Measurements from ENCODE around the gene NSD1. TPM values are rescaled to one million over a fixed set of nuclear protein-coding genes. Genes with fewer than 3 reads are reported as not detected.

The NSD1 gene
- total and polyA plus RNA-seq, 2 of the 4 experiments (the other 2 are of a cell fraction): 7.7 to 31.0 TPM

- CTCF ChIA-PET: no interaction called here
- Histone ChIP-seq H3K4me1 (ENCODE audit: control insufficient read depth, insufficient read depth, low read length) (no peaks in the 10 kb centered on the region), H3K4me2 (ENCODE audit: low read depth, low read length) (no peak overlapping the region), H2AK9ac (replicated peaks; ENCODE audit: low read depth, low read length, poor library complexity) (no peak overlapping the region), H3K27ac (ENCODE audit: insufficient read depth, low read length) (no peak overlapping the region), H2BK15ac (ENCODE audit: low read depth, low read length) (no peak overlapping the region), H3K4ac (ENCODE audit: low read depth, low read length) (no peak overlapping the region), H3K9me1 (ENCODE audit: insufficient read depth, low read length) (no peaks in the 10 kb centered on the region), H4K20me1 (ENCODE audit: insufficient read depth, low read length) (no peaks in the 10 kb centered on the region; the same call in 1 of the 2 replicates), H2BK5ac (ENCODE audit: low read depth, low read length, poor library complexity, severe bottlenecking) (no peak overlapping the region), H3K36me3 (ENCODE audit: control insufficient read depth, insufficient read depth, low read length) (peaks cover 11% of the 10 kb centered on the region), H3K9ac (ENCODE audit: low read depth, low read length) (no peak overlapping the region), H2BK120ac (ENCODE audit: low read depth, low read length) (no peak overlapping the region), H3K27me3 (ENCODE audit: control insufficient read depth, insufficient read depth, low read length) (no peaks in the 10 kb centered on the region), H2BK20ac (ENCODE audit: low read depth, low read length) (no peak overlapping the region), H3K4me3 (ENCODE audit: insufficient read depth, low read depth, low read length) (no peak overlapping the region), H3K79me1 (ENCODE audit: low read depth in 1 of 2, low read length in 2 of 2) (peaks cover 32 to 59% of the 10 kb centered on the region in 2 experiments), H4K8ac (ENCODE audit: low read depth in 2 of 2, low read length in 2 of 2) (no peak overlapping the region), H2AFZ (replicated peaks; ENCODE audit: low read length, poor library complexity) (no peak overlapping the region), H4K5ac (ENCODE audit: low read depth, low read length) (no peak overlapping the region), H2AK5ac (ENCODE audit: low read depth, low read length) (no peak overlapping the region), H3K23ac (ENCODE audit: low read depth, low read length) (no peak overlapping the region), H4K91ac (ENCODE audit: insufficient read depth, low read depth, low read length) (no peak overlapping the region), H3K9me3 (ENCODE audit: control insufficient read depth, insufficient read depth, low read length) (no peaks in the 10 kb centered on the region), H3K56ac (ENCODE audit: extremely low read depth, insufficient read depth, low read length) (no peak overlapping the region), H3K14ac (replicated peaks; ENCODE audit: low read depth, low read length) (no peak overlapping the region), H3K18ac (ENCODE audit: low read depth, low read length) (no peak overlapping the region)
- ATAC-seq (ENCODE audit: low read depth) (no peak), DNase-seq (no peak)
- intact Hi-C loops (cut with micrococcal nuclease) (no loop called here), dilution Hi-C loops (cut with HindIII; ENCODE audit: low sequenced_read_pairs, unreplicated experiment) (no loop called here), in situ Hi-C loops (cut with MboI; ENCODE audit: low sequenced_read_pairs) (no loop called here)
- TF ChIP-seq SMC3 (IDR thresholded peaks at IDR 0.05; ENCODE audit: low read depth, low read length) (no peak), POLR2A (IDR thresholded peaks at IDR 0.05; ENCODE audit: low read depth, low read length) (no peak), MAZ (IDR thresholded peaks at IDR 0.05; ENCODE audit: borderline replicate concordance, low read depth, low read length) (no peak), CEBPB (IDR thresholded peaks at IDR 0.05; ENCODE audit: low read depth, low read length) (no peak), RAD21 (IDR thresholded peaks at IDR 0.05; ENCODE audit: low read length) (no peak), RFX5 (IDR thresholded peaks at IDR 0.05; ENCODE audit: low read depth, low read length) (no peak), BHLHE40 (IDR thresholded peaks at IDR 0.05; ENCODE audit: low read depth, low read length) (no peak), MXI1 (IDR thresholded peaks at IDR 0.05; ENCODE audit: borderline replicate concordance, low read depth, low read length) (no peak), CTCF (conservative IDR thresholded peaks at IDR 0.05; ENCODE audit: low read depth, low read length) (no peak), NFE2L2 (IDR thresholded peaks at IDR 0.05; ENCODE audit: low read depth, low read length) (no peak), ELK1 (IDR thresholded peaks at IDR 0.05; ENCODE audit: borderline replicate concordance, low read depth, low read length) (no peak), MAFK (IDR thresholded peaks at IDR 0.05; ENCODE audit: low read depth, low read length) (no peak), FOS (IDR thresholded peaks at IDR 0.05; ENCODE audit: low read depth, low read length) (no peak), RCOR1 (IDR thresholded peaks at IDR 0.05; ENCODE audit: insufficient replicate concordance, low read length) (no peak), CHD1 (IDR thresholded peaks at IDR 0.05; ENCODE audit: low read depth, low read length) (no peak), USF2 (IDR thresholded peaks at IDR 0.05; ENCODE audit: low read depth, low read length) (no peak)
- POLR2A ChIA-PET (ENCODE audit: unreplicated experiment): no interaction called here
- WGBS, 2 experiments (ENCODE audit: extremely low coverage in 2 of 2, insufficient read length in 1 of 2): no CpG with 5 or more reads among the region's 3 CpGs
- BruUV-seq (replicated peaks): no TSS peak
These were observed 50.3 kb downstream of the NSD1 start for GRCh38 chr5:177183766-177184360.

Data from IMR-90 (cell line).